Motor neuron (in vitro differentiated cells): ENCODE results near the gene GGCX. TPM values are rescaled to one million over a fixed set of nuclear protein-coding genes. Genes with fewer than 3 reads are reported as not detected.
A peak's percentile ranks its signal among the peaks of the same experiment; 100 is the strongest.
"Not testable (repeated sequence)": the region's sequence is repeated elsewhere in the genome, so short reads cannot be mapped to it uniquely, and the experiment has no call there.

ENCODE experiments used
- ATAC-seq, 8 experiments: fragments of 200-7000 bp; cut with Tn5 transposase; replicated peaks in 6 of 8; 2 replicates each; pipeline ENCODE4 v1.8.0; 2021; ENCODE audit warnings: mild to moderate bottlenecking in 8 of 8, moderate library complexity in 8 of 8
- H3K27ac ChIP-seq, 2 donors: fragments of 250-450 bp; sonication (Bioruptor Pico); 2 replicates each; pipeline ENCODE4 v1.9.0; 2021; ENCODE audit warnings: antibody characterized with exemption in 2 of 2, mild to moderate bottlenecking in 2 of 2, moderate library complexity in 1 of 2
- H3K4me1 ChIP-seq, 2 donors: fragments of 250-450 bp; sonication (Bioruptor Pico); replicated peaks in 1 of 2; 2 replicates each; pipeline ENCODE4 v1.6.1; 2021; ENCODE audit warnings: antibody characterized with exemption in 2 of 2, mild to moderate bottlenecking in 2 of 2, moderate library complexity in 1 of 2
- H3K4me3 ChIP-seq, 5 donors: fragments of 250-450 bp; sonication (Bioruptor Pico); 2 replicates each; pipeline ENCODE4 v1.9.0; 2021; ENCODE audit warnings: antibody characterized with exemption in 5 of 5, mild to moderate bottlenecking in 5 of 5, moderate library complexity in 4 of 5
- WGBS, 10 experiments: fragments of 450-650 bp; shearing (Covaris generic); methylation state at CpG; one replicate each; pipeline ENCODE4 v1.0.0; 2022; 5-methylcytosine and 5-hydroxymethylcytosine counted together
- in situ Hi-C, 9 experiments: fragments of 400-800 bp; cut with MboI; loops; one replicate each; pipeline ENCODE4 v1.15.0; 2021; ENCODE audit warnings: low sequenced_read_pairs in 9 of 9, low pct_unique_long_range_greater_than_20kb in 2 of 9; ENCODE audit not compliant: unreplicated experiment in 9 of 9
- total RNA-seq, 8 experiments: library from RNA; unstranded; fragments of 300-600 nt; gene quantifications; 2 replicates each; pipeline versions ENCODE4 v1.2.3 to v1.2.4, GENCODE V29; 2022

GGCX gene
- total RNA-seq, 8 experiments from 2014 or later, result 16.1 to 40.2 (median 26.6) TPM

DNA sequence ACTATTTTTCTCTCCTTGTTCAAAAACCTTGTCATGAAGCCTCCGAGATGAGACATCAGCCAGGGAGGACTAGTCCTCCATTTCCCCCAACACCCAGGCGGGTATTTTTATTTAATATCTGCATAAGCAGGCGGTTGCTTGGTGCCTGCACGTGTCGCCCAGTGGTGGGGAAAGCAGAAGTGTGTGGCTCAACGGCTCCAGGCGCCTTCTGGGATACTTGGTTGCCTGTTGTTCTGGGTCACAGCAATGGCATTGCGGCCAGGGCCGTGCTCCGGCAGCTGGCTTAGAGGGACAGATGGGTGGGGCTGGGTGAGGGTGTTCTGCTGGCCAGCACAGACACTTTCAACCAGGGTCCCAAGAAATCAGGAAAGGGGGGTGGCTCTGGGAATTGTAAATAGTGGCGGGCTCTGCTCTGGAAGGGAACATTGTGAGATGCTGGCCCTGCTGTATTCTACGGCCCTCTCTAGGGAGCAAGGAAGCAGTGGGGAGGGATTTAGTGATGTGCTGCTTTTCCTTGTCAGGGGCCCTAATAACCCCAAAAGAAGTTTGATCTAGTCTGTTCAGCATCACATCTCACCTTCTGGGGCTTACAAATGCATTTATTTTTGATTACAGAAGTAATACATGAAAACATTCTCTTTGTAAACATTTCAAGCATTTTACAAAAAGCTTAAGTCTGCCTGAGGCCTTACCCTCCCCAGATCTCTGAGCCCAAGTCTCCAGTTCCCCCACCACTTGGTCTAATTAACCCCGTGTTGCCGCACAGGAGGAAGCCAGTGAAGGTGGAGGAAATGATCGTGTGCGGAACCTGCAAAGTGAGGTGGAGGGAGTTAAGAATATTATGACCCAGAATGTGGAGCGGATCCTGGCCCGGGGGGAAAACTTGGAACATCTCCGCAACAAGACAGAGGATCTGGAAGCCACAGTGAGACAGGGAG, 17.2 kb upstream of the GGCX start:
- 43 to 89% (median 61%) methylated on average over 1 to 10 of the region's 19 CpGs for WGBS, 10 experiments
- Histone ChIP-seq H3K4me3 (no peak overlapping the region), H3K4me1 (peaks cover 0 to 17% of the 10 kb centered on the region in 2 donors), H3K27ac (no peak overlapping the region)
- peak in 2 of 8 experiments; percentile 33 to 77 for ATAC-seq
- in situ Hi-C loops, result no loop called here

DNA sequence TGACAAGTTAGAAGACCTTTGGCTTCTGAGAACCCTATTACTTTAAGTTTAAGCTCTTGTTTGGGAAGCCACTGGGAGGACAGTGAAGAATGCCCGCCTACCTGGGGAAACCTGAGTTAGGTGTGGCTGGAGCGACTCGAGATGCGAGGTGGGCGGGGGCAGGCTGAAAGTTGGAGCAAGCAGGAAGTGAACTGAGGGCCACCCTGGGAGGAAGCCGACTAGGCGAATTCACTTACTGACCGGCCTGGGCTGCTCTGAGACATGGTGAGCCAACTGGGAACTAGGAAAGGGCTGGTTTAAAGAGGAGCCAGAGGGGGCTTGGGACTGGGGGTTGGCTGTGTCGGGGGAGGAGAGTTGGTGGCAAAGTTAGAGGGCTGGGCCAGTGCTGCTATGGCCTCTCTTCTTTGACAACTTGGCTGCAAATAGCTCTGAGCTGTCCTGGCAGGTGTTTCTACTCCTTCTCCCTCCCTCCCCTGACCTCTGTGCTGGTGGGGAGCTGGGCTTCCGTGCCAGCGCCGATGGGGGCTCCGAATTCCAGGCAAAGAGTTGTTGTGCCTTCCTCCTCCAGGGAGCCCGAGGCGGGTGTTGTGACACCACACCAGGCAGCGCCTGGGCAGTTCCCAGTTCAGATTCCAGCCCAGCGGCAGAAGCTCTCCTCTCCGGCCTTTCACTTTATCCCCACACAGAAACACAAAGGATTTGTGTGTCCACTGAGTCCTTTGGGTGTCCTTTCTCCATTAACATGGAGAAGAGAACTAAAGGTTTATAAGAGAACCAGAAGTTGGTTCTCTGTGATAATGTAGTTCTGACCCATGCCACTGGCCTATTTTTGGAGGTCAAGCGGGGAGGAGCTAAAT, 16.3 kb upstream of the GGCX start, which contains the start of gene VAMP8:
Gene VAMP8 (plus strand): TSS at position 201 of the 857 bp plus-strand sequence. CDS start 61 bp downstream, at position 262.
- ATAC-seq, result peak in 3 of 8 experiments; percentile 21 to 61 (median 23)
- Histone ChIP-seq H3K27ac (no peak within 1 kb of the TSS), H3K4me1 (peaks cover 0 to 17% of the 10 kb centered on the region in 2 donors), H3K4me3 (no peak within 1 kb of the TSS)
- in situ Hi-C loops, result no loop called here
- WGBS, 10 experiments, result 85 to 100% (median 100%) methylated on average over 1 to 5 of the region's 19 CpGs; no CpG with 5 or more reads in 6 of the 10 experiments

DNA sequence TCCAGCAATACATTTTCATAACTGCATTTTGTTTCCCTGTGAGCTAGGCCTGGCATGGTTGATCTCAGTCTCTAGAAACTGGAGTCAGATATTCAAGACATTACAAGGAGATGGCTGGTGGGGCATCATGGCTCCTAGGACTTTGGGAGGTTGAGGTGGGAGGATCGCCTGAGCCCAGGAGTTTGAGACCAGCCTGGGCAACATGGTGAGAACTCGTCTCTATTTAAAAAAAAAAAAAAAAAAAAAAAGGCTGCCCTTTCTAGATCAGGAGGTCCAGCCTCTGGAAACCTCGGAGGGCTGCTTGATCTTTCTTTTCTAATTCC, 15.7 kb upstream of the GGCX start:
- H3K4me1 ChIP-seq, result peaks cover 0 to 17% of the 10 kb centered on the region in 2 donors
- H3K27ac ChIP-seq, result no peak overlapping the region
- in situ Hi-C loops, result no loop called here
- WGBS, 10 experiments, result 20 to 100% (median 82%) methylated on average over 1 to 2 of the region's 3 CpGs; no CpG with 5 or more reads in 4 of the 10 experiments
- no peak for ATAC-seq
- H3K4me3 ChIP-seq, result no peak overlapping the region

DNA sequence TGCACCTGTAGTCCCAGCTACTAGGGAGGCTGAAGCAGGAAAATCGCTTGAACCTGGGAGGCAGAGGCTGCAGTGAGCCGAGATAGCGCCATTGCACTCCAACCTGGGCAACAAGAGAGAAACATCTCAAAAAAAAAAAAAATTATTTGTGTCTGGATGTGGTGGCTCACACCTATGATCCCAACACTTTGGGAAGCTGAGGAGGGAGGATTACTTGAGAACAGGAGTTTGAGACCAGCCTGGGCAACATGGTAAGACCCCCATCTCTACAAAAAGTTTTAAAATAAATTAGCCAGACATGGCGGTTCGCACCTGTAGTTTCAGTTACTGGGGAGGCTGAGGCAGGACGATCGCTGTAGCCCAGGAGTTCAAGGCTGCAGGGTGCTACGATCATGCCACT, 14.4 kb upstream of the GGCX start:
- in situ Hi-C loops, result no loop called here
- Histone ChIP-seq H3K4me1 (peaks cover 0 to 17% of the 10 kb centered on the region in 2 donors), H3K27ac (no peak overlapping the region), H3K4me3 (no peak overlapping the region)
- 67 to 100% (median 87%) methylated on average over 3 to 8 of the region's 8 CpGs; no CpG with 5 or more reads in 2 of the 10 experiments for WGBS, 10 experiments
- no peak for ATAC-seq

DNA sequence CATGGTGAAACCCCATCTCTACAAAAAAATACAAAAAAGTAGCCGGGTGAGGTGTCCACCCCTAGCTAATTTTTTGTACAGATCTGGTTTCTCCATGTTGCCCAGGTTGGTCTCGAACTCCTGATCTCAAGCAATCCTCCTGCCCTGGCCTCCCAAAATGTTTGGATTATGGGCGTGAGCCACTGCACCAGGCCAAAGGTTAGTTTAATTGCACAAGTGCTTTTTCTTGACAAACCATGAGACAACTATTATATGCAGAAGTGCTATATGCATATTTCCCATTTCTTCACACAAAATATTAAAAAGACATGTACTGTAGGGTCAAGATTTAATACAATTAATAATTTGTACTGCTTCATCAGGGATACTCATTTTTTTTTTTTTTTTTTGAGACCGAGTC, 5.0 kb upstream of the GGCX start:
- 33 to 100% (median 71%) methylated on average over 1 to 4 of the region's 4 CpGs; no CpG with 5 or more reads in 1 of the 10 experiments for WGBS, 10 experiments
- no peak overlapping the region for H3K27ac ChIP-seq
- H3K4me1 ChIP-seq, result peaks cover 3 to 4% of the 10 kb centered on the region in 2 donors
- no peak overlapping the region for H3K4me3 ChIP-seq
- in situ Hi-C loops, result no loop called here
- ATAC-seq, result no peak

DNA sequence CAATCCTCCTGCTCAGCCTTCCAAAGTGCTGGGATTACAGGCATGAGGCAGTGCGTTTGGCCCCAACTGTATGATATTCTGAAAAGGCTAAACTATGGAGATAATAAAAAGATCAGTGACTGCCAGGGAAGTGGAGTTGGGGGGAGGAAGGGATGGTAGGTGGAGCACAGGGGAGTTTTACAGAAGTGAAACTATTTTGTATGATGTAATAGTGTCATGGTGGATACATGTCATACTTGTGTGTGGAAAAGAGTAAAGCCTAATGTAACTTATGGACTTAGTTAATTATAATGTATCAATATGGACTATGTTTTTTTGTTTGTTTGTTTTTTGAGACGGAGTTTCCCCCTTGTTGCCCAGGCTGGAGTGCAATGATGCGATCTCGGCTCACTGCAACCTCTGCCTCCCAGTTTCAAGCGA, 2.9 kb upstream of the GGCX start:
- no peak overlapping the region for H3K27ac ChIP-seq
- ATAC-seq, result no peak
- H3K4me1 ChIP-seq, result peaks cover 9 to 11% of the 10 kb centered on the region in 2 donors
- in situ Hi-C loops, result no loop called here
- H3K4me3 ChIP-seq, result no peak overlapping the region
- 75 to 100% (median 84%) methylated on average over 1 to 5 of the region's 5 CpGs; no CpG with 5 or more reads in 2 of the 10 experiments for WGBS, 10 experiments

DNA sequence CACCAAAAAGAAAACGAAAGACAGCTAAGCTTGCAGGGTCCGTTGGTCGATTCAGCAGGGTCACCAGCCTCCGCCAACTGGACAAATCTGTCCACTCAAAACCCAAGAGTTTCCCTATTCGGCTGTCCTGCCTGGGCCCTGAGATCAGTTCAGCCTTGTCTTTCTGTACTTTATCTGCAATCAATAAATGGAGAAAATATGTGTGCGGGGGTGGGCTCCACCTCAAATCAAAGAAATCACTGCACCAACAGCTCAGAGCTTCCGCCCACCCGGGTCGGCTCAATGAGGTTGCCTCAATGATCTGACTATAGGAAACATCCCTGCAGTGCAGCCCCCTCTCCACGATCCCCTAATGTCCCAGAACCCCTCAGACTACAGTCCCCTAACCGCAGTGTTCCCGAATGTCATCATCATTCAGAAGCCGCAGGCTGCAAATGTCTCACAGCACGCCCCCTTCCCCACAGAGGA, 447 bp downstream of the GGCX start:
- Histone ChIP-seq H3K27ac (peak overlapping the region; percentile 84 to 85), H3K4me3 (peak overlapping the region; percentile 55 to 87 (median 67)), H3K4me1 (peaks cover 9 to 11% of the 10 kb centered on the region in 2 donors)
- in situ Hi-C loops, result no loop called here
- ATAC-seq, result peak in 6 of 8 experiments; percentile 32 to 76 (median 68)
- WGBS, 10 experiments, result 0 to 80% (median 4%) methylated on average over 1 to 11 of the region's 14 CpGs; no CpG with 5 or more reads in 1 of the 10 experiments

DNA sequence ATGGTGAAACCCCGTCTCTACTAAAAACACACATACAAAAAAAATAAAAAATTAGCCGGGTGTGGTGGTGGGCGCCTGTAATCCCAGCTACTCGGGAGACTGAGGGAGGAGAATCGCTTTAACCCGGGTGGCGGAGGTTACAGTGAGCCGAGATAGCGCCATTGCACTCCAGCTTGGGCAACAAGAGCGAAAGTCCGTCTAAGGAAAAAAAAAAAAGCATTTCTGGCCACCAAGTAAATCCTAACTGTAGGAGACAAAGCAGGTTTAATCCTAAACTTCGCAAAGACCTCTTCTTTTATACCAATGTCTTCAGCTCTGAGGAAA, 928 bp downstream of the GGCX start:
- peak overlapping the region in 1 of 2 donors; percentile 84 for H3K27ac ChIP-seq
- peaks cover 9 to 11% of the 10 kb centered on the region in 2 donors for H3K4me1 ChIP-seq
- H3K4me3 ChIP-seq, result peak overlapping the region; percentile 55 to 87 (median 67)
- in situ Hi-C loops, ATAC-seq: not testable (repeated sequence)
- WGBS, 10 experiments, result 71 to 90% (median 84%) methylated on average over 2 to 11 of the region's 12 CpGs; no CpG with 5 or more reads in 4 of the 10 experiments

DNA sequence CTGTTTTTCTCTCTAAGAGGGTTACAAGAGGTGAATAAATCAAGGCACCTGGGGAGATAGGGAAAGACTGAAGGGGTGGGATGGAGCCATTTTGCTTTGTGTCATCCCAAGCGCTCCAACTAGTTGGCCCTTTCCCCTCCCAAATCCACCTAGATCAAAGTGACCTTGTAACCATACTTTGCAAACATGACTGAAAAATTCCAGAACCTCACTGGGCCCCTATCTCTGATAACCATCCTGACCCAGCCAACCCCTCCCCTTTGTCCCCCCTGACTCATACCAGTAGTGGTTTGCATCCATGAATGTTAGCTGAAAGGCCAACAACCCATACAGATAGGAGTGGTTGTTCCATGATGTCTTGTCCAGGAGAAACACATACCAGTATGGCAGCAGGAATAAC, 3.1 kb downstream of the GGCX start:
- peaks cover 9 to 11% of the 10 kb centered on the region in 2 donors for H3K4me1 ChIP-seq
- no peak overlapping the region for H3K27ac ChIP-seq
- H3K4me3 ChIP-seq, result no peak overlapping the region
- WGBS, 10 experiments, result 80 to 100% (median 92%) methylated on average over 1 of the region's 1 CpG; no CpG with 5 or more reads in 6 of the 10 experiments
- ATAC-seq, result no peak
- in situ Hi-C loops, result loop anchor here in 4 of 9 experiments (10.0 kb wide), 1 partner anchor 133 kb away; no protein-coding TSS in a partner anchor

DNA sequence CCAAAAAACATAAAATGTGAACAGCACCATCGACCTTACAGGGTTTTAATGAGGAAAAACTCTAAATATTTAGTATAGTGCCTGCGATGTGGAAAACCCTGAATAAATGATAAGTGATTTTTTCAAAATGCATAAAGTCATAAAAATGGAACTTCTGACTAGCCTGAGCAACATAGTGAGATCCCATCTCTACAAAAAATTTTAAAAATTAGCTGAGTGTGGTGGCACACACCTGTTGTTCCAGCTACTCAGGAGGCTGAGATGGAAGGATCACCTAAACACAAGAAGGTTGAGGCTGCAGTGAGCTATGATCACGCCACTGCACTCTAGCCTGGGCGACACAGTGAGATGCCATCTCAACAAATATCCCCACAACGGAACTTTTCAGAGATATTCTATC, 4.2 kb downstream of the GGCX start:
- Histone ChIP-seq H3K4me3 (no peak overlapping the region), H3K27ac (no peak overlapping the region), H3K4me1 (peaks cover 7 to 9% of the 10 kb centered on the region in 2 donors)
- in situ Hi-C loops, result loop anchor here in 4 of 9 experiments (10.0 kb wide), 1 partner anchor 132 kb away; no protein-coding TSS in a partner anchor
- ATAC-seq, result no peak
- WGBS, 10 experiments, result 80 to 100% (median 93%) methylated on average over 1 to 5 of the region's 5 CpGs; no CpG with 5 or more reads in 1 of the 10 experiments

DNA sequence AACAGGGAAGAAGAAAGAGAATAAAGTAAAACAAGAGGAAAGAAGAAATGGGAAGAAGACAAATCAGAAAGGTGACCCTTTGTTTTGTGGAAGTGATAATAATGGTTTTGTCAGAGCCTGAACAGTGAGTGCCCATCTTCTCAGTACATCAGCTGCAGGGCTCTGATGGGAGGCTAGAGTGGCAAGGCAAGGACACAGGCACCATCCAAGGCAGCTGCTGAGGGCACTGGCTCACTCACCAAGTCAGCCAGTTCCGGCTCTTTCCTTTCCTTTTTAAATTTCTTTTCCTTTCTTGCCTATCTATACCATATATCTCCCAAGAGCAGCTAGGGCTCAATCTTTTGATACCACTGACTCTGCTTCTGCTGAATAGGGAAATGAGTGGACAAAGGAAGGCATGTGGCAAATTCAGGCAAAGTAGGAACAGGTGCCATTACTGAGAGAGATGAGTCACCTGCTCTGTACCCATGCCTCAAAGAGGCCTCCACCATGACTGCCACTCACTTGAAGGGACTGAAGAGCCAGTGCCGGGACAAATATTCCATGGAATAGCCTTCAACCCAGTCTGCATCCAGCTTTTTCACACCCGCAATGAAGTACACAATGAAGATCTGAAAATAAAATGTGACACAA, 6.2 kb downstream of the GGCX start:
- in situ Hi-C loops, result loop anchor here in 5 of 9 experiments (5.0 to 10.0 kb wide), 2 partner anchors 130 to 133 kb away; no protein-coding TSS in a partner anchor
- WGBS, 10 experiments, result 83 to 100% (median 100%) methylated on average over 1 to 3 of the region's 3 CpGs; no CpG with 5 or more reads in 1 of the 10 experiments
- H3K4me3 ChIP-seq, result no peak overlapping the region
- H3K27ac ChIP-seq, result no peak overlapping the region
- no peak for ATAC-seq
- H3K4me1 ChIP-seq, result peaks cover 1 to 3% of the 10 kb centered on the region in 2 donors

DNA sequence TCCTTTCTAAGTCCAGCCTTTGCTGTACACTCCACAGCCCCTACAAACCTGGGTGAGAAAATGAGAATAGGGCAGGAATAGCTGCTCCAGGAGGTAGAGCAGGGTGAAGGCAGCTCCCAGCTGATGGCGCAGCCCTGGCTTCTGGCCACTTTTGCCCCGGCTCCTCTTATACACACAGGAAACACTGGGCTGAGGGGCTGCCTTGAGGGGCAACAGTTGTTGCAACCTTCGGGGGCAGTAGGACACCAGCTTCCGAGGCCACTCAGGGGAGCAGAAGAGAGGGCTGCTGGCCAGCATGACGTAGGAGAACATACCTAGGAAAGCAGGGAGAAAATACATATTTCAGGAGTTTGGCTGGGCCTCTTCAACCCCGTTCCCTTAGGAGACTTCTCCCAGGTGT, 8.1 kb downstream of the GGCX start:
- Histone ChIP-seq H3K4me1 (no peaks in the 10 kb centered on the region), H3K4me3 (no peak overlapping the region), H3K27ac (no peak overlapping the region)
- ATAC-seq, result no peak
- WGBS, 10 experiments, result 80 to 100% (median 84%) methylated on average over 1 to 6 of the region's 6 CpGs; no CpG with 5 or more reads in 3 of the 10 experiments
- in situ Hi-C loops, result loop anchor here in 5 of 9 experiments (5.0 to 10.0 kb wide), 2 partner anchors 128 to 131 kb away; no protein-coding TSS in a partner anchor
